HG03354 (cell line): ENCODE results near the gene ACTN2.

Source experiments
- ATAC-seq: cut with Tn5 transposase; IDR thresholded peaks from one replicate; pipeline ENCODE4 v1.9.1; 2021; ENCODE audit warnings: mild to moderate bottlenecking; ENCODE audit not compliant: unreplicated experiment, poor library complexity, severe bottlenecking

The ACTN2 gene

DNA sequence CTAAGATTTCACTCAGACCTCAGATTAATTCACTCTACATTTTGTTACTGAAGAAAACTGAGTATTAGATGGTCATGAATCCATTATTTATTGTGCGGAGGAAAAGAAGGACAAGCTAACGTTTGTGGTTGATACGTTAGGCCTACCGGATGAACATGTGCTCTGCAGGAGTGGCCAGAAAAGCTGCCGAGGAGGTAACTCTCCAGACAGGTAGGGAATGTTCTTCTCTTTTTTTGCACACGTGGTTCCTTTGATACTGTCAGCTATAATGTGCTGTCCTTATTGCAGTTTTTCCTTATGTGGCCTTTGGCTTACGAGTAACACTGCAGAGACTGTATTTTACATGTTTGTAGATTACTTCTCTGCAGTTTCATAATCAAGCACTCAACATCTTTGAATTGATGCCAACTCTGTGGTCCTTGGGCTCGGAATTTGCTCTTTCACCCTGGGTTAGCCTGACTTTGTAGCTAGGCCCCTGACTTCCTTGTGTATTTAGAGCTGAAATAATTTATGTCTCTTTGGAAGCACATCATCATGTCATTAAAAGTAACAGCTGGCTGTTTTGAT, 122.3 kb downstream of the ACTN2 start:
- ATAC-seq, result no peak

GRCh38 chr1:236809148-236809547, 122.8 kb downstream of the ACTN2 start:
- ATAC-seq, result no peak

- ATAC-seq, result no peak
These were observed 123.7 kb downstream of the ACTN2 start for GRCh38 chr1:236810018-236810417.

DNA sequence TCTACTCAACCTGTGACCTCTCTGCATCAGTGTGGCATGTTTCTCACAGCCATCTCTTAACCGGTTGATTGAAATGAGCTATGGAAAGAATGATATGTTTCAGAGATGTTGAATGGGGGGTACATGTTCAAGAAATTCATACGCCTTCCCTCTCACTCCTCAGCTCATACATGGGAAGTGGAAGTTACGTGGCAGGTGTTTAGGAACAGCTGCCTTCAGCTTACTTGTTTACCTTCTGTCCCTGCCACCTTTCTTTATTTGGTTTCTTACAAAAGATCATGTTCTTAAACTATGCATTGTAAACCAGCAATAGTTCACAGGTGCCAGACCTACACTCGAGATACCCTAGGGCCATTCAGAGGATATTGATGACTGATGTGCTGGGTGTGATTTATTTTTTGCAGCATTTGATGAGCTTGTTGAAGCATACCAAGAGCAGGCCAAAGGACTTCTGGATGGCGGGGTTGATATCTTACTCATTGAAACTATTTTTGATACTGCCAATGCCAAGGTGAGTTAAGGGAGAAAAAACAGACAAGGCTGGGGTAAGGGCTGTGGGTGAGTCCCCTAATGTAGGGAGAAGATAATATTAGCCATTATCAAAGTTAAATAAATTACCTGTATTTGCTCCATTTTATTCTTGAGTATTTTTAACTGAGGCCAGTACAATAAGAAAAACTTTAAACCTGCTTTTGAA, 126.2 kb downstream of the ACTN2 start:
- ATAC-seq, result no peak
